ENCODE results near the gene ZNF438.

DNA sequence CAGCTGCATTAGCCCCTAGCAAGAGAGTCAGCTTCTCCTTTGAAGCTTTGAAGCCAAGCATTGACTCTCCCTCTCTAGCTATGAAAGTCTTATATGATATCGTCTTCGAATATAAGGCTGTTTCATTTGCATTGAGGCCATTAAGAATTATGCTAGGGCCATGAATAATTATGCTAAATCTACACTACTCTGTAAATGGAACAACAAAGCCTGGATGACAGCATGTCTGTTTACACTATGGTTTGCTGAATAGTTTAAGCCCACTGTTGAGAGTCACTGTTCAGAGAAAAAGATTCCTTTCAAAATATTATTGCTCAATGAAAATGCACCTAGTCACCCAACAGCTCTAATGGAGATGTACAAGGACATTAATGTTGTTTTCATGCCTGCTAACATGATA, 52.8 kb downstream of the ZNF438 start:
- TF ChIP-seq, protein P1, sequence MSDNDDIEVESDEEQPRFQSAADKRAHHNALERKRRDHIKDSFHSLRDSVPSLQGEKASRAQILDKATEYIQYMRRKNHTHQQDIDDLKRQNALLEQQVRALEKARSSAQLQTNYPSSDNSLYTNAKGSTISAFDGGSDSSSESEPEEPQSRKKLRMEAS (IDR thresholded peaks at IDR 0.05): no peak
- TF ChIP-seq TCF12 (IDR thresholded peaks at IDR 0.05; ENCODE audit: low read depth) (no peak), EP300 (IDR thresholded peaks at IDR 0.05; ENCODE audit: borderline replicate concordance) (no peak), CEBPB (IDR thresholded peaks at IDR 0.05) (no peak), FOXM1 (IDR thresholded peaks at IDR 0.05; ENCODE audit: borderline replicate concordance, low read depth) (no peak), TAF1 (IDR thresholded peaks at IDR 0.05; ENCODE audit: low read depth) (no peak), ZBTB7A (IDR thresholded peaks at IDR 0.05; ENCODE audit: low read depth) (no peak), RAD21 (IDR thresholded peaks at IDR 0.05; ENCODE audit: low read depth) (no peak), EGR1 (IDR thresholded peaks at IDR 0.05) (no peak)
- TF ChIP-seq, protein P2, sequence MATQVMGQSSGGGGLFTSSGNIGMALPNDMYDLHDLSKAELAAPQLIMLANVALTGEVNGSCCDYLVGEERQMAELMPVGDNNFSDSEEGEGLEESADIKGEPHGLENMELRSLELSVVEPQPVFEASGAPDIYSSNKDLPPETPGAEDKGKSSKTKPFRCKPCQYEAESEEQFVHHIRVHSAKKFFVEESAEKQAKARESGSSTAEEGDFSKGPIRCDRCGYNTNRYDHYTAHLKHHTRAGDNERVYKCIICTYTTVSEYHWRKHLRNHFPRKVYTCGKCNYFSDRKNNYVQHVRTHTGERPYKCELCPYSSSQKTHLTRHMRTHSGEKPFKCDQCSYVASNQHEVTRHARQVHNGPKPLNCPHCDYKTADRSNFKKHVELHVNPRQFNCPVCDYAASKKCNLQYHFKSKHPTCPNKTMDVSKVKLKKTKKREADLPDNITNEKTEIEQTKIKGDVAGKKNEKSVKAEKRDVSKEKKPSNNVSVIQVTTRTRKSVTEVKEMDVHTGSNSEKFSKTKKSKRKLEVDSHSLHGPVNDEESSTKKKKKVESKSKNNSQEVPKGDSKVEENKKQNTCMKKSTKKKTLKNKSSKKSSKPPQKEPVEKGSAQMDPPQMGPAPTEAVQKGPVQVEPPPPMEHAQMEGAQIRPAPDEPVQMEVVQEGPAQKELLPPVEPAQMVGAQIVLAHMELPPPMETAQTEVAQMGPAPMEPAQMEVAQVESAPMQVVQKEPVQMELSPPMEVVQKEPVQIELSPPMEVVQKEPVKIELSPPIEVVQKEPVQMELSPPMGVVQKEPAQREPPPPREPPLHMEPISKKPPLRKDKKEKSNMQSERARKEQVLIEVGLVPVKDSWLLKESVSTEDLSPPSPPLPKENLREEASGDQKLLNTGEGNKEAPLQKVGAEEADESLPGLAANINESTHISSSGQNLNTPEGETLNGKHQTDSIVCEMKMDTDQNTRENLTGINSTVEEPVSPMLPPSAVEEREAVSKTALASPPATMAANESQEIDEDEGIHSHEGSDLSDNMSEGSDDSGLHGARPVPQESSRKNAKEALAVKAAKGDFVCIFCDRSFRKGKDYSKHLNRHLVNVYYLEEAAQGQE (IDR thresholded peaks at IDR 0.05; ENCODE audit: low read depth): no peak
- TF ChIP-seq, protein P3, sequence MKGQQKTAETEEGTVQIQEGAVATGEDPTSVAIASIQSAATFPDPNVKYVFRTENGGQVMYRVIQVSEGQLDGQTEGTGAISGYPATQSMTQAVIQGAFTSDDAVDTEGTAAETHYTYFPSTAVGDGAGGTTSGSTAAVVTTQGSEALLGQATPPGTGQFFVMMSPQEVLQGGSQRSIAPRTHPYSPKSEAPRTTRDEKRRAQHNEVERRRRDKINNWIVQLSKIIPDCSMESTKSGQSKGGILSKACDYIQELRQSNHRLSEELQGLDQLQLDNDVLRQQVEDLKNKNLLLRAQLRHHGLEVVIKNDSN (IDR thresholded peaks at IDR 0.05): no peak

Measured in Ishikawa (cell line).